ENCODE data around the gene KSR1. TPM values are rescaled to one million over a fixed set of nuclear protein-coding genes. Genes with fewer than 3 reads are reported as not detected.

KSR1 gene
- total RNA-seq, 2 experiments from 2014 or later, result 53.9 to 58.2 TPM

GRCh38 chr17:27605409-27605808, 149.2 kb downstream of the KSR1 start:
- ChIA-PET POLR2A (no interaction called here), CTCF (interaction anchor here (0.7 to 7.8 kb wide), 4 partner anchors 11 to 251 kb away, joined by 3 to 152 read pairs (median 56); no protein-coding TSS in a partner anchor)
- no peaks in the 10 kb centered on the region for H3K9me3 Mint-ChIP-seq
- DNase-seq, result no peak
- H3K4me1 Mint-ChIP-seq (ENCODE audit: low read depth), result peaks cover 3% of the 10 kb centered on the region
- H3K4me3 Mint-ChIP-seq, result no peak overlapping the region
- peaks cover 37% of the 10 kb centered on the region for H3K36me3 Mint-ChIP-seq (ENCODE audit: low read depth)
- H3K27me3 Mint-ChIP-seq, result no peaks in the 10 kb centered on the region
- no peak overlapping the region for H3K27ac Mint-ChIP-seq
- no peak for TF ChIP-seq CTCF (IDR thresholded peaks at IDR 0.05)
- no peak for ATAC-seq
- intact Hi-C loops (cut with micrococcal nuclease), result loop anchor here (10.0 kb wide), 1 partner anchor 371 kb away; no protein-coding TSS in a partner anchor

GRCh38 chr17:27607521-27608091, 151.4 kb downstream of the KSR1 start:
- no peaks in the 10 kb centered on the region for H3K27me3 Mint-ChIP-seq
- DNase-seq (no peak), ATAC-seq (no peak)
- no peak for TF ChIP-seq CTCF (IDR thresholded peaks at IDR 0.05)
- no peaks in the 10 kb centered on the region for H3K9me3 Mint-ChIP-seq
- H3K36me3 Mint-ChIP-seq (ENCODE audit: low read depth), result peaks cover 42% of the 10 kb centered on the region
- intact Hi-C loops (cut with micrococcal nuclease), result loop anchor here (10.0 kb wide), 1 partner anchor 373 kb away; no protein-coding TSS in a partner anchor
- H3K4me1 Mint-ChIP-seq (ENCODE audit: low read depth), result peaks cover 14% of the 10 kb centered on the region
- H3K4me3 Mint-ChIP-seq, result no peak overlapping the region
- POLR2A ChIA-PET, result no interaction called here
- CTCF ChIA-PET, result interaction anchor here (1.2 to 7.2 kb wide), 3 partner anchors 8 to 253 kb away, joined by 4 to 65 read pairs (median 8); no protein-coding TSS in a partner anchor
- H3K27ac Mint-ChIP-seq, result no peak overlapping the region

GRCh38 chr17:27608328-27609230, 152.3 kb downstream of the KSR1 start:
- Mint-ChIP-seq H3K9me3 (no peaks in the 10 kb centered on the region), H3K36me3 (ENCODE audit: low read depth) (peaks cover 49% of the 10 kb centered on the region), H3K4me1 (ENCODE audit: low read depth) (peaks cover 12% of the 10 kb centered on the region), H3K27ac (no peak overlapping the region), H3K27me3 (no peaks in the 10 kb centered on the region), H3K4me3 (no peak overlapping the region)
- peak; percentile 67 for ATAC-seq
- TF ChIP-seq CTCF (IDR thresholded peaks at IDR 0.05), result no peak
- intact Hi-C loops (cut with micrococcal nuclease), result loop anchor here (10.0 kb wide), 1 partner anchor 374 kb away; no protein-coding TSS in a partner anchor
- DNase-seq, result peak; percentile 47
- ChIA-PET POLR2A (interaction anchor here (1.0 kb wide), 1 partner anchor 276 kb away, joined by 3 read pairs; no protein-coding TSS in a partner anchor), CTCF (interaction anchor here (1.2 to 7.2 kb wide), 4 partner anchors 9 to 254 kb away, joined by 3 to 65 read pairs (median 6); no protein-coding TSS in a partner anchor)

GRCh38 chr17:27609611-27610303, 153.5 kb downstream of the KSR1 start:
- TF ChIP-seq CTCF (IDR thresholded peaks at IDR 0.05), result peak; percentile 27
- Mint-ChIP-seq H3K4me1 (ENCODE audit: low read depth) (peaks cover 12% of the 10 kb centered on the region), H3K9me3 (no peaks in the 10 kb centered on the region), H3K27ac (no peak overlapping the region), H3K4me3 (no peak overlapping the region), H3K36me3 (ENCODE audit: low read depth) (peaks cover 49% of the 10 kb centered on the region), H3K27me3 (no peaks in the 10 kb centered on the region)
- POLR2A ChIA-PET, result no interaction called here
- CTCF ChIA-PET, result interaction anchor here (0.6 to 7.2 kb wide), 10 partner anchors 9 to 233 kb away, joined by 3 to 65 read pairs (median 4); no protein-coding TSS in a partner anchor
- ATAC-seq, result no peak
- intact Hi-C loops (cut with micrococcal nuclease), result loop anchor here (10.0 kb wide), 1 partner anchor 375 kb away; no protein-coding TSS in a partner anchor
- DNase-seq, result peak; percentile 45
